Left renal cortex interstitium (tissue), 4 donors: ENCODE results near the gene ZBTB32. TPM values are rescaled to one million over a fixed set of nuclear protein-coding genes. Genes with fewer than 3 reads are reported as not detected.
A peak's percentile ranks its signal among the peaks of the same experiment; 100 is the strongest.

Experiments
- DNase-seq, 4 donors: peaks; one replicate each; pipeline ENCODE4 v3.0.0-alpha.2; 2013; ENCODE audit warnings: low read depth in 4 of 4, low spot score in 2 of 4, missing footprints in 1 of 4
- polyA plus RNA-seq, 4 donors: library from polyadenylated mRNA; unstranded; fragments of 120-200 nt; gene quantifications; one replicate each; pipeline ENCODE4 v1.2.1, GENCODE V29; 2013; ENCODE audit not compliant: insufficient read length in 4 of 4

Gene ZBTB32
- polyA plus RNA-seq, 4 donors, result 0.17 to 0.91 (median 0.44) TPM

DNA sequence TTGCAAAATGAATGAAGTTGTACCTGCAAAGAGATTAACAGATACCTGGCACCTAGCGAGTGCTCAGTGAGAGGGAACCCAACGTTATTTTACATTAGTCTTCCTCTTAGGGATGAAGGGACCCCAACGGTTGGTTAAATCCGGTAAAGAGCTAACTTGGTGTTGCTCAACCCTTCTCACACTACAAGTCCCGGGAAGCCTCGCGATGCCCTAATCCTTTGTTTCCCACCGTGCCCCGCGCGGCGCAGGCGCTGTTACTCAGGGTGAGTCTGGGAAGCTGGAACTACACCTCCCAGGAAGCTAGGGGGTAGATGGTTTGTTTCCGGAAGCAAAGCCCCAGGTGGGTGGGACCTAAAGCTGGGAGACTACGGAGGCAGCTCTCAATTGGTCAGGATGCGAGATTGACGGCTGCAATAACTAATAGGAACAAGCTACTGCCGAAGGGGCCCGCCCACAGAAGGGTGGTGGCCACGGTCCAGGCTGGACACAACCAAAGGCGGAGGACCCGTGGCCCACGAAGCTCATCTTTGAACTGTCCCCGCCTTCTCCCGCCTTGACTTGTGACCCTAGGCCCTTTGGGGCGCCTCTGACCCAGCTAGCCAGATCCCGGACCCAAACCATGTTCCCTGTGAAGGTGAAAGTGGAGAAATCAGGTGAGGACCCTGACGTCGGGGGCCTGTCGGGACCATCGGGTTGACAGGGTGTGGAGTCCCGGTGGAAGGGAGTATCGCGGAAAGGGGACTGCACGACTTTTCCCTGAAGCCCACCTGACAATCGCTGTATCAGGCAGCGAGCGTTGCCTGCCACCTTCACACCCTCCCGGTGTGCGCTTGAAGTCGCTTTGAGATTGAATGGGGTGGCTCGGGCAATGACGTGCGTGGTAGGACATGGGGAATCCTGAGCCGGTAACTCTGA is 44.0 kb downstream of the ZBTB32 start, which contains the start of gene LIN37:
LIN37 (plus strand) TSS at position 471 of the 915 bp plus-strand sequence; CDS start at position 620, 149 bp downstream.
- DNase-seq, result peak; percentile 97 to 100 (median 98)

- no peak for DNase-seq
These were observed 45.8 kb downstream of the ZBTB32 start for GRCh38 chr19:35750167-35750566.

GRCh38 chr19:35751839-35752745 is 47.7 kb downstream of the ZBTB32 start:
- no peak for DNase-seq

GRCh38 chr19:35752746-35753350 is 48.5 kb downstream of the ZBTB32 start:
- no peak for DNase-seq

DNA sequence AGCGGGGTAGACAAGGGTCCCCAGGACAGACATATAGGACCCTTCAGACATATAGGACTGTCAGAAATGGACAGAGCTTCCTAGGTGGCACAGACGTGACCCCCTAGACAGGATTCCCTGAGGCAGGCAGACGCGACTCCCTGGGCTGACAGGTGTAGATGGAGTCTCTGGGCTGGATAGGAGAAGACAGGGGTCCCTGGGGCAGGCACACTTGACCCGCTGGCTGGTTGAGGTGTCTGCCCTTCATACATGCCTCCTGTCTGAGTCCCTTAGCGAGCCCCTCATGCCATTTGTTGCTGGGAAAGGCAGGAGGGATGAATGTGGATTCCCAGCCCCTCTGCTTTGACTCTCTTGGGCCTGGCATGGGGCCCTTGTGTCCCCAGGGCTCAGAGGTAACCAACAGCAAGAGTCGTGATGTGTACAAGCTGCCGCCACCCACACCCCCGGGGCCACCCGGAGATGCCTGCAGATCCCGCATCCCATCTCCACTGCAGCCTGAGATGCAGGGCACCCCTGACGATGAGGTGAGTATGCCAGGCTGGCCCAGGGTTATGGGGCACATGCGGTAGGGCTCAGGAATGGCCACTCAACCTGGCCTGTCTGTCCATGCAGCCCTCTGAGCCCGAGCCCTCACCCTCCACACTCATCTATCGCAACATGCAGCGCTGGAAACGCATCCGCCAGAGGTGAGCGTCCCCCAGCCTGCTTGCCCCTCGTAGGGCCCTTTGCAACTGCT is 49.4 kb downstream of the ZBTB32 start:
- no peak for DNase-seq

GRCh38 chr19:35754370-35755130 is 50.2 kb downstream of the ZBTB32 start:
- no peak for DNase-seq

- no peak for DNase-seq
These were observed 50.8 kb downstream of the ZBTB32 start for GRCh38 chr19:35755131-35755549.

DNA sequence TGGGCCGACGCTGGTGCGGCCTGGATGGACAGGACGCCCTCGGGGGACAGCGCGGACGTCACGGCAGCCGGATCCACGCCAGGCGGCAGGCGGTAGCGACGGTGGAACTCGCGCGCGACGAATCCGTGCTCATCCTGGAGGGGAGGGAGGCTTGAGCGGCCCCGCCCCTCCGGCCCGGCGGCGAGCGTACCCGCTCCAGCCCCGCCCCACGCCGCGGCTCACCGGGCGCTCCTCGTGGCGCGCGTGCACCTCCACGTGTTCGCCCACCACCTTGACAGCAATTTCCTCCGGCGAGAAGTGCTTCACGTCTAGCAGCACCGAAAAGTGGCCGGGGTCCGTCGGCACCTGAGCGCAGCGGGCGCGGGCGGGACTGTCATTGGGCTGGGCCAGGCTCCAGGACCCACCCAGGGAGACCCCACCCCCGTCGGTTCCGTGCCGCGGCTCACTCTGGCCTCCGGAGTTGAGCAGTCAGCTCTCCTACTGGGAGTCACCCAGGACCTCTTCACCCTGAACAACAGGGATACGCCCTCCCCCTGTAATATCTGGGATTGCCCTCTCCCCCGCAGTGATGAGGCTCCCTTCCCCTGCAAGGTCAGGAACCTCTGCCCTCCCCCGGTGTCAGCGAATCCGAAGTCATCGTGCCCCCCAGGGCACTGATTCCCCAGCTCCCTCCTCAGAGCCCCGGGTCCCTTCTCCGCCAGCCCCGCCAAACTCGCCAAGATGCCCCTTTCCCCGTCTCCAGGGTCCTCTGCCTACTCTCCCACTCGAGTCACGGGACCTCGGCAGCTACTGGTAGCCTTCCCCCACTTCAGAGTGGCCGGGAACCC is 51.4 kb downstream of the ZBTB32 start:
- DNase-seq, result no peak

GRCh38 chr19:35756377-35757230 is 52.2 kb downstream of the ZBTB32 start, which contains the start of gene HSPB6:
TSS of gene HSPB6 (minus strand) at chr19:35757029. CDS start at chr19:35757008, 21 bp downstream.
- DNase-seq, result no peak

GRCh38 chr19:35757231-35757748 is 52.9 kb downstream of the ZBTB32 start:
- DNase-seq, result no peak

DNA sequence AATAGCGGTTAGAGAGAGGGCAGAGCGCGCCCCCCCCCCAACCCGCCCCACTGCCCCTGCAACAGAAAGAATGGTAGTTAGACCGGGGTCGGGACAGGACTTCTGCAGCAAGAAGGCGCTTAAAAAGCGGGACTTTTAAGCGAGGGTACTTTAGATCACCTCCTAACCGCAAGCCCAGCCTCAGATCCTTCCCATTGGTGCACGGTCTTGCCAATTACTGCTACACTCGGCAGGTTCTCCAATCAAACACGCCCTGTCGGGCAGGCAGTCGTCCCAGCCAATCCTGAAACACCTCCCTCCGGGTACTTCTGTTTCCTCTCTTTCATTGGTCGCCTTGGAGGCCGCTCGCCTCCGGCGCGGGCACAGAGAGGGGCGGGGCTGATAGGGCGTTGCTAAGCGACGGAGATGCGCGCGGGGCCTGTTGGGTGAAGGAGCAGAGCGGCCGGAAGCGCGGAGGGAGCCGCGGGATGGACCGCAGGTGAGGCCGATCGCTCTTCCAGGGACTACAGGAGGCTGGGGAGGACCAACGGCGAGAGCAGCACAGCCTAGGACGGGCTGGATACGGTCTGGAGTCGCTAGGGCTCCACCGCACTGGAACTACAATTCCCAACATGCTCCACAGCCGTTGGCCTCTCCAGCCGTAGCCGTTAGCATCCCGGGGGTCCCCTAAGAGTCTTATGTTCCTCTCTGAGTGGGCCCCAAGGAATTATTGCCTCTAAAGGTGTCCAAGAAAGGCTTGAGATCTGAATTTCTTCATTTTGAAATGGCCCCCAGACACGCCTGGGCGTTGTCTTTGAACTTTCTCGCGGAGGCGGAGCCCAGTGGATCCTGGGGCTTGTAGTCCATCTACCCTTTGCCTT is 53.6 kb downstream of the ZBTB32 start, which contains the start of gene PROSER3:
PROSER3 (plus strand) TSS at position 428 of the 860 bp plus-strand sequence; CDS start at position 468, 40 bp downstream.
- DNase-seq, result peak; percentile 95 to 99 (median 97)

DNA sequence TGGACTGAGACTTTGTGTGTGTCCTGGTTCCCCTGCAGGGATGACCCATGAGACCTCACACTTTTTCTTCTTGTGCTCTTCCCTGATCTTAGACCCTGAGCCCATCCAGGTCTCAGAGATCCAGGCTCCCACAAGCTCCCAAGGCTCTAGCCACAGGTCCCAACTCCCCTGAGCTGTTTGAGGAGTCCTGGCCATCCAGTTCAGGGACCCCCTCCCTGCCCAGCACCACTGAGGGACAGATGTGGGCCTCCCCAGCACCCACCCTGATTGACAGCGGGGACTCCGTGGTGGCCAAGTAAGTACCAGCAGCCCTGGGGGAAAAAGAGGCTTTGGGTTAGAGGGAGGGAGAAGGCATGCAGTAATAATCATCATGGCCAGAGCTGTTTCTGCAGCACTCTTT is 55.3 kb downstream of the ZBTB32 start:
- no peak for DNase-seq

DNA sequence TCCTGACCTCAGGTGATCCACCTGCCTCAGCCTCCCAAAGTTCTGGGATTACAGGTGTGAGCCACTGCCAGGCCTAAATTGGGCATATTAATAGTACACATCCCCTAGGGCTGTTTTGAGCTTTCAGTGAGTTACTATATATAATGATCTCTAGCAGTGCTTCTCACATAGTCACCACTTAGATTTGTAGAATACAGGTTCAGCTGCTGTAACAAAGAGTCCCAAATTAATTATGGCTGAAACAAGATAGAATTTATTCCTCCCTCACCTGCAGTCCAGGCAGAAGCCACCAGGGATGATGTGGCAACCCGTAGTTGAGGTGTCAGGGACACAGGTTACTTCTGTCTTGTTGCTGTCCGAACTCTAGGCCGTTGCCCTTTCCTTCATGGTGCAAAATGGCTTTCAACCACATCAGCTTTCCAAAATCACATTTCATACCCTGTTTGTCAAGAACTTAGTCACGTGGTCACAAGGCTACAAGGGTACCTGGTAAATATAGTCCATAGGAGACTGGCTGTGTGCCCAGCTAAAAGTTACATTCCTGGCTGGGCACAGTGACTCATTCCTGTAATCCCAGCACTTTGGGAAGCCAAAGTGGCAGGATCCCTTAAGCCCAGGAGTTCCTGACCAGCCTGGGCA is 56.5 kb downstream of the ZBTB32 start:
- DNase-seq, result no peak

- DNase-seq, result no peak
These were observed 60.3 kb downstream of the ZBTB32 start for GRCh38 chr19:35764432-35765315.
